ENCODE results near the gene NPIPB12.
"Not testable (repeated sequence)": the region's sequence is repeated elsewhere in the genome, so short reads cannot be mapped to it uniquely, and the experiment has no call there.

NPIPB12 gene

DNA sequence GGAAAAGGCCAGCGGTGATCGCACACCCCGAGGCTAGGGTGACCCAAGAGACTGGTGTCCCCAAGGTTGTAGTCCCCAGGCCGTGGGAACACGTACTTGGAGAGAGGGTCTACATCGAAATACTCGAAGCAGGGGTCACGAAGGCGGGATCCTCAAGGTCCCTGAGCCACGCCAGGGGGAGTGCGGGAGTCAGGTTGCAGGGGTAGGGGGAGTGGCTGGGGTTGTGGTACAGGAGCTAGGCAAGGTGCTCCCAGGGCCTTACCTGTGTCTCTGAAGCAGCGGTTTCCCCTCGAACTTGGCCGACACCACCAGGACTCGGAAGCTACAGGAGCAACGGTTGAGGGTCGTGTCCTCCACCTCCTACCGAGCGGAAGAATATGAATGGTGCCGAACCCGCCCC lies 52.5 kb downstream of the NPIPB12 start:
- H3K36me3 ChIP-seq (ENCODE audit: control insufficient read depth, insufficient read depth, low read length); H3K4me3 ChIP-seq (replicated peaks; ENCODE audit: low read depth, low read length); H3K27me3 ChIP-seq (replicated peaks; ENCODE audit: control insufficient read depth, insufficient read depth, low read length); DNase-seq (ENCODE audit: extremely low read depth, insufficient read length): not testable (repeated sequence)
